ENCODE measurements around the gene NOTO.

DNA sequence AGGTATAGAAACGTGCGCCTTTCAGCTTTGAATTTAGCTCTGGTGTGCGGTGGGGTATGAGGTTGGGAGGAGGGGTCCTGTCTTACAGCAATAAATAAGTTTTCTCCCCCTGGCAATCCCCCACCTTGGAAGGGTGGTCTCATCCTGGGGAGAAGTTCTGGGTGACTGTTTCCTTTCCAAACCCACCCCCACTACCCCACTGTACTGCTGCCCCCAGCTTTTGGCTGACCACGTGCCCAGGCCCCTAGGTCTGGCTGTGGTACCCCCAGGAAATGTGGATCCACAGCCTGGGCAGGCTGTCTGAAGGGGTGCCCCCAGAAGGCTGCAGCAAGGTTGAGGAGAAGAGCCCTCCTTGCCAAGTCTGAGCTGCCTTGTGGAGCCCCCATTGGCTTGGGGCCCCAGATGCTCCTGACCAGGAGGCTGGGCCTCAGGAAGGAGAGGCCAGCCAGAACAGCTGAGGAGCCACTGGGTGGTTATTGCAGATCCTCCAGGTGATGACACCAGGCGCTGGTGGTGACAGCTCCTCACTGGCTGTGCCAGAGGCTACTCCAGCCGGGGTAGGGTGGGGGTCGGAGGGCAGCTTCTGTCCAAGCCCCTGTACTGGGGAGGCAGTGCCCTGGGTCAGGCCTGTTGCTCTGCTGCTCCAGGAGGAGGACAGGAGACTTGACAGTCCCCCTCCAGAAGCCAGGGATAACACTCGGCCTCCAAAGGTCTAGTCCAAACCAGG is 56.0 kb downstream of the NOTO start:
- TF ChIP-seq EZH2 (IDR thresholded peaks at IDR 0.05; ENCODE audit: borderline replicate concordance) (no peak), EZH2phosphoT487 (IDR thresholded peaks at IDR 0.05; ENCODE audit: low read depth, severe bottlenecking, unreplicated experiment) (no peak)
- TF ChIP-seq, protein P1, sequence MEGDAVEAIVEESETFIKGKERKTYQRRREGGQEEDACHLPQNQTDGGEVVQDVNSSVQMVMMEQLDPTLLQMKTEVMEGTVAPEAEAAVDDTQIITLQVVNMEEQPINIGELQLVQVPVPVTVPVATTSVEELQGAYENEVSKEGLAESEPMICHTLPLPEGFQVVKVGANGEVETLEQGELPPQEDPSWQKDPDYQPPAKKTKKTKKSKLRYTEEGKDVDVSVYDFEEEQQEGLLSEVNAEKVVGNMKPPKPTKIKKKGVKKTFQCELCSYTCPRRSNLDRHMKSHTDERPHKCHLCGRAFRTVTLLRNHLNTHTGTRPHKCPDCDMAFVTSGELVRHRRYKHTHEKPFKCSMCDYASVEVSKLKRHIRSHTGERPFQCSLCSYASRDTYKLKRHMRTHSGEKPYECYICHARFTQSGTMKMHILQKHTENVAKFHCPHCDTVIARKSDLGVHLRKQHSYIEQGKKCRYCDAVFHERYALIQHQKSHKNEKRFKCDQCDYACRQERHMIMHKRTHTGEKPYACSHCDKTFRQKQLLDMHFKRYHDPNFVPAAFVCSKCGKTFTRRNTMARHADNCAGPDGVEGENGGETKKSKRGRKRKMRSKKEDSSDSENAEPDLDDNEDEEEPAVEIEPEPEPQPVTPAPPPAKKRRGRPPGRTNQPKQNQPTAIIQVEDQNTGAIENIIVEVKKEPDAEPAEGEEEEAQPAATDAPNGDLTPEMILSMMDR (IDR thresholded peaks at IDR 0.05; ENCODE audit: poor library complexity): no peak

Data from hepatocyte (in vitro differentiated cells).